ENCODE data around the gene FGF8. TPM values are rescaled to one million over a fixed set of nuclear protein-coding genes. Genes with fewer than 3 reads are reported as not detected.

The FGF8 gene
- total RNA-seq, 1 experiment from 2014 or later: not detected

GRCh38 chr10:101741938-101742337 lies 34.0 kb downstream of the FGF8 start:
- Mint-ChIP-seq H3K27me3 (ENCODE audit: unreplicated experiment) (peaks cover 26% of the 10 kb centered on the region), H3K36me3 (ENCODE audit: insufficient read depth, unreplicated experiment) (no peaks in the 10 kb centered on the region), H3K4me3 (ENCODE audit: low read depth, unreplicated experiment) (no peak overlapping the region), H3K9me3 (ENCODE audit: low read depth, unreplicated experiment) (no peaks in the 10 kb centered on the region), H3K27ac (ENCODE audit: unreplicated experiment) (no peak overlapping the region), H3K4me1 (ENCODE audit: low read depth, unreplicated experiment) (peaks cover 6% of the 10 kb centered on the region)
- no TSS peak for BruUV-seq (replicated peaks)
- CTCF ChIA-PET: no interaction called here
- no peak for DNase-seq
- intact Hi-C loops (cut with micrococcal nuclease; ENCODE audit: unreplicated experiment): no loop called here
- TF ChIP-seq CTCF (IDR thresholded peaks at IDR 0.05; ENCODE audit: unreplicated experiment): no peak

- CTCF ChIA-PET: no interaction called here
- Mint-ChIP-seq H3K27ac (ENCODE audit: unreplicated experiment) (no peak overlapping the region), H3K9me3 (ENCODE audit: low read depth, unreplicated experiment) (no peaks in the 10 kb centered on the region), H3K4me3 (ENCODE audit: low read depth, unreplicated experiment) (no peak overlapping the region), H3K4me1 (ENCODE audit: low read depth, unreplicated experiment) (no peaks in the 10 kb centered on the region), H3K27me3 (ENCODE audit: unreplicated experiment) (peaks cover 22% of the 10 kb centered on the region), H3K36me3 (ENCODE audit: insufficient read depth, unreplicated experiment) (no peaks in the 10 kb centered on the region)
- no peak for DNase-seq
- TF ChIP-seq CTCF (IDR thresholded peaks at IDR 0.05; ENCODE audit: unreplicated experiment): no peak
- BruUV-seq (replicated peaks): no TSS peak
- intact Hi-C loops (cut with micrococcal nuclease; ENCODE audit: unreplicated experiment): no loop called here
These were observed 39.2 kb downstream of the FGF8 start for GRCh38 chr10:101736666-101737065.

GRCh38 chr10:101732096-101732495 lies 43.8 kb downstream of the FGF8 start:
- DNase-seq: no peak
- Mint-ChIP-seq H3K36me3 (ENCODE audit: insufficient read depth, unreplicated experiment) (no peaks in the 10 kb centered on the region), H3K27me3 (ENCODE audit: unreplicated experiment) (no peaks in the 10 kb centered on the region), H3K4me1 (ENCODE audit: low read depth, unreplicated experiment) (no peaks in the 10 kb centered on the region), H3K4me3 (ENCODE audit: low read depth, unreplicated experiment) (no peak overlapping the region), H3K27ac (ENCODE audit: unreplicated experiment) (no peak overlapping the region), H3K9me3 (ENCODE audit: low read depth, unreplicated experiment) (no peaks in the 10 kb centered on the region)
- intact Hi-C loops (cut with micrococcal nuclease; ENCODE audit: unreplicated experiment): no loop called here
- BruUV-seq (replicated peaks): no TSS peak
- no peak for TF ChIP-seq CTCF (IDR thresholded peaks at IDR 0.05; ENCODE audit: unreplicated experiment)
- CTCF ChIA-PET: no interaction called here

DNA sequence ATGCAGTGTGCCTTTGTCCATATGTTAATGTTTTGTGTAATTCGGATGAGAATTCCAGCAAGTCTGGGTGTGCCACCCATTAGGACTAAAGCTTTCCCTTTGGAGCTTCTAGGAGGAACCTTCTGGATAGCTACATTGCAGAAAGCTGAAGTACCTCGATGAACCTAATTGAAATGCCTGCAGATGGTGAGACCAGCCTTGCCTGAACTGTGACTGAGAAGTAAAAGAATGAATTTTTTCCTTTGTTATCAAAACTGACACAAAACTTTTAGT lies 49.9 kb downstream of the FGF8 start:
- H3K27ac Mint-ChIP-seq (ENCODE audit: unreplicated experiment): no peak overlapping the region
- no TSS peak for BruUV-seq (replicated peaks)

More for the DNA sequence above, 49.9 kb downstream of the FGF8 start:
- intact Hi-C loops (cut with micrococcal nuclease; ENCODE audit: unreplicated experiment): no loop called here
- Mint-ChIP-seq H3K9me3 (ENCODE audit: low read depth, unreplicated experiment) (no peaks in the 10 kb centered on the region), H3K4me3 (ENCODE audit: low read depth, unreplicated experiment) (no peak overlapping the region), H3K36me3 (ENCODE audit: insufficient read depth, unreplicated experiment) (no peaks in the 10 kb centered on the region), H3K4me1 (ENCODE audit: low read depth, unreplicated experiment) (no peaks in the 10 kb centered on the region), H3K27me3 (ENCODE audit: unreplicated experiment) (no peaks in the 10 kb centered on the region)
- TF ChIP-seq CTCF (IDR thresholded peaks at IDR 0.05; ENCODE audit: unreplicated experiment): no peak
- CTCF ChIA-PET: no interaction called here
- DNase-seq: no peak
